Sigmoid colon (tissue), 7 donors: Measurements from ENCODE around the gene XYLT1. TPM values are rescaled to one million over a fixed set of nuclear protein-coding genes. Genes with fewer than 3 reads are reported as not detected.
A peak's percentile ranks its signal among the peaks of the same experiment; 100 is the strongest.

ENCODE experiments used
- DNase-seq: peaks from one replicate; pipeline ENCODE4 v3.0.0-alpha.2; 2019
- H3K27ac ChIP-seq, 4 donors: fragments of 200-600 bp; sonication (generic); one replicate each; pipeline ENCODE4 v1.5.1; 2016 to 2019; ENCODE audit warnings: mild to moderate bottlenecking in 1 of 4
- H3K27me3 ChIP-seq, 3 donors: fragments of 200-600 bp; sonication (generic); one replicate each; pipeline ENCODE4 v1.5.1; 2019; ENCODE audit warnings: mild to moderate bottlenecking in 1 of 3
- H3K36me3 ChIP-seq, 4 donors: fragments of 200-600 bp; sonication (generic); one replicate each; pipeline ENCODE4 v1.5.1; 2016 to 2019
- H3K4me1 ChIP-seq, 4 donors: fragments of 200-600 bp; sonication (generic); one replicate each; pipeline ENCODE4 v1.5.1; 2017 to 2019
- H3K4me3 ChIP-seq, 4 donors: fragments of 200-600 bp; sonication (generic); one replicate each; pipeline ENCODE4 v1.5.1; 2017 to 2019; ENCODE audit warnings: mild to moderate bottlenecking in 2 of 4, moderate library complexity in 1 of 4
- H3K9me3 ChIP-seq, 4 donors: fragments of 200-600 bp in 3 of 4; sonication (generic) in 3 of 4; one replicate each; pipeline versions ENCODE4 v1.5.1 to v1.6.1; 2013 to 2019
- EP300 ChIP-seq, 4 donors: sonication (generic); formaldehyde crosslinking; IDR thresholded peaks; one replicate each; pipeline ENCODE4 v1.6.1; 2017; ENCODE audit warnings: antibody characterized with exemption in 4 of 4
- POLR2A ChIP-seq, 2 donors: fragments of 450-650 bp; IDR thresholded peaks; one replicate each; pipeline ENCODE4 v1.6.1; 2016; ENCODE audit warnings: antibody characterized with exemption in 2 of 2, mild to moderate bottlenecking in 2 of 2, moderate library complexity in 2 of 2
- POLR2AphosphoS5 ChIP-seq, 4 donors: sonication (generic); formaldehyde crosslinking; IDR thresholded peaks; one replicate each; pipeline ENCODE4 v1.6.1; 2017; ENCODE audit warnings: antibody characterized with exemption in 4 of 4
- WGBS, 2 donors: extraction: QIAGEN DNeasy Blood & Tissue Kit; methylation state at CpG; one replicate each; pipeline ENCODE4 v1.1.7; 2013; 5-methylcytosine and 5-hydroxymethylcytosine counted together
- intact Hi-C: fragments of 100-400 bp; cut with DNase I; formaldehyde crosslinking; loops from one replicate; pipeline ENCODE4 v1.15.1; 2023
- polyA plus RNA-seq, 3 donors: library from polyadenylated mRNA; stranded (reverse); fragments of 200-250 nt; gene quantifications; one replicate each; pipeline ENCODE4 v1.2.3, GENCODE V29; 2013
- total RNA-seq, 4 donors: library from RNA; depleted of rRNA; stranded (reverse); fragments of >200 nt; gene quantifications; one replicate each; pipeline ENCODE4 v1.1.0, GENCODE V29; 2016
- TF ChIP-seq, protein P1 (sequence below), 4 experiments: fragments of 450-650 bp in 3 of 4; fragments of 200-600 bp in 1 of 4; IDR thresholded peaks; one replicate each; pipeline ENCODE4 v1.5.1; 2016 to 2019; ENCODE audit warnings: antibody characterized with exemption in 4 of 4, mild to moderate bottlenecking in 3 of 4, moderate library complexity in 2 of 4
- donor health status: healthy with polysubstance abuse.
- donor health status: Bipolar disorder and iron deficiency.
- donor health status: healthy.

The XYLT1 gene
- total and polyA plus RNA-seq, 7 donors: 0.60 to 33.2 (median 23.0) TPM

DNA sequence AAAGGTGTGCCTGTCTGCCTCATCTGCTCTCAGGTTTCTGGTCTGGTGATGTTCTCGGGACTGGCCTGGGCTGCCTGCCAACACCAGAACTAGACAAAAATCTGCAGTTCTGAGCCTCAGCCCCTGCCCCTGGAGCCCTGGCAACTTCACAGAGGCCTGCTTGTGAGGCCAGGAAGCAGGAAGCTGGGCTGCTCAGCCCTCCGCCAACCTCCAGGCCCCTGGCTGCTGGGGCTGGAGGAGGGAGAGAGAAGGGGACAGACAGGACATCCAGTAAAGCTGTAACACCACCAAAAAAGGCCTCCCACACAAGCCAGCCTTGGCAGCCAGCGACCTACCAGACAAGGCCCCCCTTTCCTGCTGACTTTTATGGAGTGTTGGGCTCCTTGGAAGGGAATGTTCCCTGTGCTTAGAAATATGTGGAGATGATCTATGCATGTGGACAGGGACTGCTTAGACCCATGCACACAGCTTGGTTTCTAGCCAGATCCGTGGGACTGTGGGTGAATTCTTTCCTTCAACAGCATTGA, 157.6 kb downstream of the XYLT1 start:
- peak; percentile 98 for DNase-seq
- peak; percentile 97 to 98 (median 97) for TF ChIP-seq POLR2AphosphoS5 (IDR thresholded peaks at IDR 0.05)
- TF ChIP-seq EP300 (IDR thresholded peaks at IDR 0.05): peak; percentile 99 to 100 (median 100)
- TF ChIP-seq, protein P1, sequence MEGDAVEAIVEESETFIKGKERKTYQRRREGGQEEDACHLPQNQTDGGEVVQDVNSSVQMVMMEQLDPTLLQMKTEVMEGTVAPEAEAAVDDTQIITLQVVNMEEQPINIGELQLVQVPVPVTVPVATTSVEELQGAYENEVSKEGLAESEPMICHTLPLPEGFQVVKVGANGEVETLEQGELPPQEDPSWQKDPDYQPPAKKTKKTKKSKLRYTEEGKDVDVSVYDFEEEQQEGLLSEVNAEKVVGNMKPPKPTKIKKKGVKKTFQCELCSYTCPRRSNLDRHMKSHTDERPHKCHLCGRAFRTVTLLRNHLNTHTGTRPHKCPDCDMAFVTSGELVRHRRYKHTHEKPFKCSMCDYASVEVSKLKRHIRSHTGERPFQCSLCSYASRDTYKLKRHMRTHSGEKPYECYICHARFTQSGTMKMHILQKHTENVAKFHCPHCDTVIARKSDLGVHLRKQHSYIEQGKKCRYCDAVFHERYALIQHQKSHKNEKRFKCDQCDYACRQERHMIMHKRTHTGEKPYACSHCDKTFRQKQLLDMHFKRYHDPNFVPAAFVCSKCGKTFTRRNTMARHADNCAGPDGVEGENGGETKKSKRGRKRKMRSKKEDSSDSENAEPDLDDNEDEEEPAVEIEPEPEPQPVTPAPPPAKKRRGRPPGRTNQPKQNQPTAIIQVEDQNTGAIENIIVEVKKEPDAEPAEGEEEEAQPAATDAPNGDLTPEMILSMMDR (IDR thresholded peaks at IDR 0.05): no peak
- peak in 1 of 2 donors; percentile 46 for TF ChIP-seq POLR2A (IDR thresholded peaks at IDR 0.05)
- Histone ChIP-seq H3K4me3 (no peak overlapping the region), H3K27ac (peak overlapping the region; percentile 89 to 97 (median 96)), H3K27me3 (no peaks in the 10 kb centered on the region), H3K9me3 (no peaks in the 10 kb centered on the region), H3K4me1 (peaks cover 0 to 86% (median 81%) of the 10 kb centered on the region in 4 donors), H3K36me3 (no peaks in the 10 kb centered on the region)
- intact Hi-C loops: loop anchor here (1.0 to 2.0 kb wide), 5 partner anchors 29 to 156 kb away; no protein-coding TSS in a partner anchor
- WGBS, 2 donors: 31 to 47% methylated on average over 4 of the region's 4 CpGs

- no peak overlapping the region for H3K4me3 ChIP-seq
- intact Hi-C loops: loop anchor here (2.0 kb wide), 4 partner anchors 67 to 157 kb away; no protein-coding TSS in a partner anchor
- no peaks in the 10 kb centered on the region for H3K27me3 ChIP-seq
- H3K36me3 ChIP-seq: no peaks in the 10 kb centered on the region
- H3K27ac ChIP-seq: peak overlapping the region; percentile 89 to 97 (median 96)
- TF ChIP-seq, protein P1 (IDR thresholded peaks at IDR 0.05): no peak
- TF ChIP-seq POLR2AphosphoS5 (IDR thresholded peaks at IDR 0.05): peak; percentile 47 to 76 (median 64)
- peak; percentile 28 to 75 (median 50) for TF ChIP-seq EP300 (IDR thresholded peaks at IDR 0.05)
- no peak for TF ChIP-seq POLR2A (IDR thresholded peaks at IDR 0.05)
- DNase-seq: peak; percentile 94
- no peaks in the 10 kb centered on the region for H3K9me3 ChIP-seq
- 32 to 65% methylated on average over 8 of the region's 8 CpGs for WGBS, 2 donors
- peaks cover 0 to 90% (median 84%) of the 10 kb centered on the region in 4 donors for H3K4me1 ChIP-seq
These were observed 158.6 kb downstream of the XYLT1 start for GRCh38 chr16:17312094-17312710.

DNA sequence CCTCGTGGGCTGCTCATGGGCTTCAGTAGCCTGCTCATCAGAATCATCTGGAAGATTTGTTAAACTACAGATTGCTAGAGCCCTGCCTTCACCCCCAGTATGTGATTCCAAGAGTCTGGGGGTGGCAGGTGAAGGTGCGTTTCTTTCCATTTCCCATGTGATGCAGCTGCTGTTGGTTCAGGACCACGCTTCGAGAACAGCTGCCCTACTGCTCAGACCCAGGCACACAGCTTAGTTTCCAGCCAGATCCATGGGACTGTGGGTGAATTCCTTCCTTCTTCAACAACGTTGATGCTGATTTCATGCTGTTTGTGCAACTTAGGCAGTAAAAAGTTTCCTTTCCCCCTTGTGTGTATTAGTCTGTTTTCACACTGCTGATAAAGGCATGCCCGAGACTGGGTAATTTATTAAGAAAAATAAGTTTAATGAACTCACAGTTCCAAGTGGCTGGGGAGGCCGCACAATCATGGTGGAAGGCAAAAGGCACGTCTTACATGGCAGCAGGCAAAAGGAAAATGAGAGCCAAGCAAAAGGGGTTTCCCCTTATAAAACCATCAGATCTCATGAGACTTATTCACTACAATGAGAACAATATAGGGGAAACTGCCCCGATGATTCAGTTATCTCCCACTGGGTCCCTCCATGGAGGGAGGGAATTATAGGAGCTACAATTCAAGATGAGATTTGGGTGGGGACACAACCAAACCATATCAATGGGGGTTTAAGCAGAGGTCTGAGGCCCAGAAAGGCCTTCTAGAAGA, 159.2 kb downstream of the XYLT1 start:
- Histone ChIP-seq H3K9me3 (no peaks in the 10 kb centered on the region), H3K36me3 (no peaks in the 10 kb centered on the region), H3K27ac (peak overlapping the region; percentile 89 to 97 (median 96)), H3K27me3 (no peaks in the 10 kb centered on the region), H3K4me1 (peaks cover 0 to 94% (median 84%) of the 10 kb centered on the region in 4 donors), H3K4me3 (no peak overlapping the region)
- 84% methylated on average over 9 of the region's 9 CpGs for WGBS, 2 donors
- intact Hi-C loops: loop anchor here (2.0 kb wide), 4 partner anchors 67 to 157 kb away; no protein-coding TSS in a partner anchor
- no peak for TF ChIP-seq EP300 (IDR thresholded peaks at IDR 0.05)
- no peak for TF ChIP-seq POLR2AphosphoS5 (IDR thresholded peaks at IDR 0.05)
- TF ChIP-seq POLR2A (IDR thresholded peaks at IDR 0.05): no peak
- no peak for DNase-seq

GRCh38 chr16:17309510-17309909, 161.2 kb downstream of the XYLT1 start:
- H3K4me1 ChIP-seq: peaks cover 0 to 100% (median 86%) of the 10 kb centered on the region in 4 donors
- no peak for TF ChIP-seq POLR2A (IDR thresholded peaks at IDR 0.05)
- peak in 2 of 4 donors; percentile 44 to 45 for TF ChIP-seq POLR2AphosphoS5 (IDR thresholded peaks at IDR 0.05)
- peak in 2 of 4 donors; percentile 50 to 62 for TF ChIP-seq EP300 (IDR thresholded peaks at IDR 0.05)
- TF ChIP-seq, protein P1 (IDR thresholded peaks at IDR 0.05): no peak

More at GRCh38 chr16:17309510-17309909, 161.2 kb downstream of the XYLT1 start:
- Histone ChIP-seq H3K36me3 (no peaks in the 10 kb centered on the region), H3K9me3 (no peaks in the 10 kb centered on the region), H3K27ac (peak overlapping the region; percentile 89 to 97 (median 96)), H3K4me3 (no peak overlapping the region), H3K27me3 (no peaks in the 10 kb centered on the region)
- 93 to 95% methylated on average over 3 of the region's 3 CpGs for WGBS, 2 donors
- DNase-seq: no peak
- intact Hi-C loops: loop anchor here (5.0 kb wide), 1 partner anchor 37 kb away; no protein-coding TSS in a partner anchor
